MM.1S (cell line): ENCODE results near the gene BEND7.

Experiments
- CTCF ChIP-seq: fragments of 300-600 bp; sonication (generic); IDR thresholded peaks from 2 replicates; pipeline ENCODE4 v1.5.1; 2016; ENCODE audit warnings: antibody characterized with exemption, low read length, mixed read lengths
- EZH2 ChIP-seq: fragments of 300-600 bp; sonication (generic); optimal IDR thresholded peaks from 2 replicates; pipeline ENCODE3; 2017; ENCODE audit warnings: low read depth, mild to moderate bottlenecking, antibody characterized with exemption, low read length, mixed read lengths
- EZH2phosphoT487 ChIP-seq: fragments of 300-600 bp; sonication (generic); IDR thresholded peaks from 2 replicates; pipeline ENCODE4 v1.6.1; 2018; ENCODE audit warnings: antibody characterized with exemption, low read length

GRCh38 chr10:13503745-13504463 is 24.9 kb downstream of the BEND7 start:
- TF ChIP-seq CTCF (no peak), EZH2phosphoT487 (no peak), EZH2 (no peak)
